HG03103 (cell line): ENCODE data around the gene GOSR1.
"Not testable (repeated sequence)": the region's sequence is repeated elsewhere in the genome, so short reads cannot be mapped to it uniquely, and the experiment has no call there.

Experiments used
- ATAC-seq: cut with Tn5 transposase; IDR thresholded peaks from one replicate; pipeline ENCODE4 v1.9.1; 2021; ENCODE audit warnings: low read depth; ENCODE audit not compliant: unreplicated experiment

GOSR1 gene

GRCh38 chr17:30541802-30542201 lies 64.6 kb downstream of the GOSR1 start:
- no peak for ATAC-seq

- ATAC-seq = no peak
Measured at GRCh38 chr17:30543456-30543855, 66.2 kb downstream of the GOSR1 start.

GRCh38 chr17:30545024-30545423 lies 67.8 kb downstream of the GOSR1 start:
- ATAC-seq = no peak

- ATAC-seq = no peak
Measured at GRCh38 chr17:30547778-30548573, 70.8 kb downstream of the GOSR1 start.

- ATAC-seq = not testable (repeated sequence)
Measured at GRCh38 chr17:30549181-30549580, 72.0 kb downstream of the GOSR1 start.

- ATAC-seq = no peak
Measured at GRCh38 chr17:30549864-30550511, 72.8 kb downstream of the GOSR1 start.

DNA sequence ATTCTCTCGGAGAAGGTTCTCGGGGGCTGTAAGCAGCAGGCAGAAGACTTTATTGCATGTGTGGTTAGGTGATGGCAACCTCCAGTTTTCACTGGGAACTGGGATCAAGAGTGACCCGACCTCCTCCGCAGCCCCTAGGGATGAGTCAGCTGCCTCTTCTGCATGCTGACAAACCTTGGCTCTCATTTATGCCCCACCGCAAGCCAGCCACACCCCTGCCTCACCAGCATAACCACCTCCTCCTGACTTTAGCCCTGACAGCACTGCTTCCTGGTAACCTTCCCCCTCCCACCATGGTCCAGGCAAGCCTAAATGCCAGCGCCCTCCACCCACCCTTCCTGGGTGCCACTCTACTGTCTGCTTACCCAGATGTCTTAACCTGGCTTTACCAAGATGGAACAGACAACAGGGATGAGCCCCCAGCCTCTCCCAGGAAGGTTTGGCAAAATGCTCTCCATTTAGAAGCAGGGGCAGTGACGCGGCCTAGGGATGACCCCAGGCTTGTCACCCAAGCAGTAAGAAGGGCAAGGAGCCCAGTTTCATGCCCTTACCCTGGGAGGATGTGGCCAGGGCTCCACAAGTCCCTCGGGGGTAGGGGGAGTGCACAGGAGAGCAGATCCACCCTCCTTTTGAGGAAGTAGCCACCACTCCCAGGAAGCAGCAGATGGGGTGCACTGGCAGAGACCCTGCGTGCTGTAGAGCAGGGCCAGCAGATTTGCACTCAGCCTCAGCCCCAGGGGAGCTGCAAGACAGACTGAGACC lies 73.5 kb downstream of the GOSR1 start:
- ATAC-seq = peak; percentile 49

- not testable (repeated sequence) for ATAC-seq
Measured at GRCh38 chr17:30551274-30551995, 74.2 kb downstream of the GOSR1 start.

DNA sequence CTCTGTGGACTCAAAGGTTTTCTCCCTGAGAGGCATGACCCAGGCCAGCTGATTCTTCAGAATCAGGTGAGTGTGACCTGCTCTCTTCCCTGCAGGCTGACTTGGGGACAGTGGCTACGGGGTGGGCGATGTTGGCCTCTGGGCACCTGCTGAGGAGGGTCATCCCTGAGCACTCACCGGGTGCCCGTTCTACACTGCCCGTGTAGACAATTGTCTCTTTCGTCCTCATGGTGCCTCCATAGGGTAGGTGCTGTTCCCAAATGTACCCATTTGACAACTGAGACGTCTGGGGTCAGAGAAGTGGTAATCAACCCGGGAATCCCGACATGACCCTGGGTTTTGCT lies 74.8 kb downstream of the GOSR1 start:
- no peak for ATAC-seq

GRCh38 chr17:30552994-30553566 lies 75.9 kb downstream of the GOSR1 start:
- ATAC-seq = no peak

DNA sequence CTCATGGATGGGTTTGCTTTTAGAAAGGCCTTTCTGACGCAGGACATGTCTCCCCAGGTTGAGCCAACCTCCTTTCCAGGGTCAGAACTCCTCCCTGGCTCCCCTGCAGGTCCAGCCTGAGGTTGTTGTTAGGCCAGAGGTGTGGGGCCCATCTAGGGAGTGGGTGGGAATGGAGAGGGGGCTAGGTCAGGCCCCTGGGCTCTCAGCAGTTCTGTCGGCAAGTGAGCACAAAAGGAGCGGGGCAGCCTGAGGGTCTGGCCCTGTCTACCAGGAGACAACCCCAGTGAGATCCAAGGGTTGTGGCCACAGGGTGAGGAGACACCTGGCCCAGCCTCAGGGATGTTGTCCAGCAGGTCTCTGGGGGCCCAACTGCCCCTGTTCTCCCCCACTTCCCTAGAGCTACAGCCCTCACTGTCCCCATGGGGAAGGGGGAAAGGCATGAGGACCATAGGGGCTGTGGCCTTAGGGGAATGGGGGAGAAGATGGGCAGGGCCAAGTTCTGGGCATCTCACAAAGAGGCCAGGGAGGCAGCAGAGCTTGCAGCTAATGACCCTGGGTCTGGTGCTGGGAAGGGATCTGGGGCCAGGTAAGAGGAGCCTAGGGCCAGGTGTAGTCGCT lies 76.7 kb downstream of the GOSR1 start:
- ATAC-seq = not testable (repeated sequence)

- ATAC-seq = no peak
Measured at GRCh38 chr17:30554839-30555751, 77.9 kb downstream of the GOSR1 start.

DNA sequence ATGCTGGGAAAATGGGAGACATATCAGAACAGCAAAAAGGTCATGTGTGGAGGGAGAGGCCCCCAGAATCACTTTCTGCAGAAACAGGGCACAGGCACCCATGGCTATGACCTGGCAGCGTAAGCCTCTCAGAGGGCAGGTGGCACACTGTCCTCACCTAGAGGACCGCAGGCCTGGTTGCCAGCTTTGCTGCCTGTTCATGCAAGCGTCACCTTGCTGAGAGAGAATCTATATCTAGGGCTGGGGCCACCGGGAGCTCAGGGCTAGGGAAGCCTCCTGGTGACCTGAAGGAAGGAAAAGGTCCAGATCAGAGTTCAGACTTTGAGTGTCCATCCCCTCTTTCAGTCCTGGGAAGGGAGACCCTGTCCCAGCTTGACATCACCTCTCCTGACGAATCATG lies 78.7 kb downstream of the GOSR1 start:
- no peak for ATAC-seq

- no peak for ATAC-seq
Measured at GRCh38 chr17:30556374-30557332, 79.4 kb downstream of the GOSR1 start.

DNA sequence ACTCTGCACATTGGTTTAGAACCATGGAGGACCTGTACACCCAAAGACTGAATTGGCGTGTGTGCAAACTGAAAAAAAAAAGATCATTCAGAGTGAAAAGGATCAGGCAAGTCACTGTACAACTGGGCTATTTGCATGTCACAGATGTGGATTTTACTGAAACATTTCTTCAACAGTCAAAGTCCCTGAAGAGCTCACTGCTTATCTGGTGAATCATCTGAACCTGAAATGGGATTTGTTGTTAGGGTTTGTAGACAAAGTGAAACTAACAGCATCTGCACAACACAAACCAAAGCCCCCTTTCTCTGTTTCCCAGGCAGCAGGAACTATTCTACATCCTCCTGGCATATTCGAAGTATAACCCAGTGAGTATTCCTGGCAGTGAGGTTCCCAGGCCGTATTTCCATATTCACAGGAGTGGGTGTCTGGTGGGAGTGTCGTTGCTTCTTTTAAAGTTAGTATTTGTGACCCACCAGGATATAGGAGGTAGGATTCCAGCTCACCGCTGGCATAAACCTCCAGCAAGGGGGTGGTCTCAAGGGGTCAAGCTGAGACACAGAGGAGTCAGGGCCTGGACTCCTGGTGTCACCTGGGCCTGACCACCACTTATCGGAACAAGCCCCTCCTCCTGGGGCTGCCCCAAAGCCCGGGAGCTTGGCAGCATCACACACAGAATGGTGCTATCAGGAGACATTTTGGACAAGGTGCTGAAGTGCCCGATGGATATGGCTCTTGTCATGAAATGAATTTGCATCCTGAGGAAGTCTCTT lies 80.9 kb downstream of the GOSR1 start:
- no peak for ATAC-seq

DNA sequence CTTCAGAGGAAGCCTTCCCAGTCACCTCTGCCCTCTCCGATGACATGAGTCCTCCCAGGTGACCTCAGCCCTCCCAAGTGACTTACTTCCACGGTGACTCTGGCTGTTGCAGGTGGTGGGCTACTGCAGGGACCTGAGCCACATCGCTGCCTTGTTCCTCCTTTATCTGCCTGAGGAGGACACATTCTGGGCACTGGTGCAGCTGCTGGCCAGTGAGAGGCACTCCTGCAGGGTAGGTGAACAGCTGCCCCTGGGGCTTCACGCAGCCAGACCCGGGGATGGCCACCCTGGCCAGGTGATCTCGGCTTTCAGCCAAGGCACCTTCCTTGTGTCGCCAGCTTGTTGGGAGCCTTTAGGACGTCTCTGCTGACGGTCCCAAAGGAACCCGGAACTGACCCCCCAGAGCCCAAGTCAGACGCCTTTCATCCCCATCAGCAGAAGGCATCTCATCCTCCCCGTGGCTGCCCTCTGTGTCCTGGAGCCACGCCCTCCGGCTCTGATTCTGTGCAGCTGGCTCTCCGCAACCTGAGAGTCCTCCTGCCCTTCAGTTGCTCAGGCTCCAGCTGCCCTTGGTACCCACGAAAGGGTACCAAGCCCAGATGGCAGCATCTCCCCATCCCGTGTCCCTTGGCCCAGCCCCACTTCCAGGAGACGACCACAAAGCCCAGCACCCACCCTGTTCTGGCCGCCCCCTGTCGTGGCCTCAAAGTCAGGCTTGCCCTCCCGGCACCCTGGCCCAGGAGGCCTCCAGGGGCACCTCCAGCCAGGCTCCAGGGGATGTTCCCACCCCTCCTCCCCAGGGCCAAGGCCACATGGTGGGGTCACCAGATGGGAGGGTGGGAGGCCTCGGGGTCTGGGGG lies 81.7 kb downstream of the GOSR1 start:
- ATAC-seq = no peak
